Measurements from ENCODE around the gene TMC7.

Gene TMC7

GRCh38 chr16:18983565-18984434 lies at the start of gene TMC7 (continued):
- no peak for TF ChIP-seq ZNF513 (tag by site-specific recombination; IDR thresholded peaks at IDR 0.05)
- no peak for TF ChIP-seq ZNF37A (tag by site-specific recombination; IDR thresholded peaks at IDR 0.05)
- TF ChIP-seq ZNF610 (tag by site-specific recombination; IDR thresholded peaks at IDR 0.05; ENCODE audit: borderline replicate concordance): no peak
- no peak for TF ChIP-seq EGR2 (tag by site-specific recombination; IDR thresholded peaks at IDR 0.05; ENCODE audit: low read depth)
- TF ChIP-seq ZNF324 (tag by site-specific recombination; IDR thresholded peaks at IDR 0.05): peak; percentile 46; the same call in 1 of the 2 replicates
- no peak for TF ChIP-seq ZNF580 (tag by site-specific recombination; IDR thresholded peaks at IDR 0.05)
- TF ChIP-seq SP3 (tag by site-specific recombination; IDR thresholded peaks at IDR 0.05): no peak
- no peak for TF ChIP-seq ZNF391 (tag by site-specific recombination; IDR thresholded peaks at IDR 0.05; ENCODE audit: borderline replicate concordance, low read depth)
- TF ChIP-seq ZNF202 (tag by site-specific recombination; IDR thresholded peaks at IDR 0.05; ENCODE audit: borderline replicate concordance): no peak
- no peak for TF ChIP-seq ZNF488 (tag by site-specific recombination; IDR thresholded peaks at IDR 0.05)
- no peak for TF ChIP-seq ZNF791 (tag by site-specific recombination; IDR thresholded peaks at IDR 0.05)
- TF ChIP-seq KLF8 (tag by site-specific recombination; IDR thresholded peaks at IDR 0.05): no peak
- no peak for TF ChIP-seq REST (tag by site-specific recombination; IDR thresholded peaks at IDR 0.05)
- TF ChIP-seq OSR2 (tag by site-specific recombination; IDR thresholded peaks at IDR 0.05): peak; percentile 51
- no peak for TF ChIP-seq PRDM2 (tag by site-specific recombination; IDR thresholded peaks at IDR 0.05; ENCODE audit: borderline replicate concordance)
- no peak for TF ChIP-seq ZNF174 (tag by site-specific recombination; IDR thresholded peaks at IDR 0.05)
- peak; percentile 83 for TF ChIP-seq ZBTB20 (tag by site-specific recombination; IDR thresholded peaks at IDR 0.05)
- peak; percentile 52; the same call in 1 of the 2 replicates for TF ChIP-seq ZNF596 (tag by site-specific recombination; IDR thresholded peaks at IDR 0.05)
- TF ChIP-seq ZNF398 (tag by site-specific recombination; IDR thresholded peaks at IDR 0.05): peak; percentile 60; the same call in 1 of the 2 replicates

Data from HEK293 (cell line).